IPS DF 4.7 (cell line): ENCODE measurements around the gene CT83.

Source experiments
- DNase-seq: peaks from one replicate; pipeline ENCODE4 v3.0.0-alpha.2; 2013; ENCODE audit warnings: low spot score; ENCODE audit errors: extremely low read depth

The CT83 gene, protein sequence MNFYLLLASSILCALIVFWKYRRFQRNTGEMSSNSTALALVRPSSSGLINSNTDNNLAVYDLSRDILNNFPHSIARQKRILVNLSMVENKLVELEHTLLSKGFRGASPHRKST

DNA sequence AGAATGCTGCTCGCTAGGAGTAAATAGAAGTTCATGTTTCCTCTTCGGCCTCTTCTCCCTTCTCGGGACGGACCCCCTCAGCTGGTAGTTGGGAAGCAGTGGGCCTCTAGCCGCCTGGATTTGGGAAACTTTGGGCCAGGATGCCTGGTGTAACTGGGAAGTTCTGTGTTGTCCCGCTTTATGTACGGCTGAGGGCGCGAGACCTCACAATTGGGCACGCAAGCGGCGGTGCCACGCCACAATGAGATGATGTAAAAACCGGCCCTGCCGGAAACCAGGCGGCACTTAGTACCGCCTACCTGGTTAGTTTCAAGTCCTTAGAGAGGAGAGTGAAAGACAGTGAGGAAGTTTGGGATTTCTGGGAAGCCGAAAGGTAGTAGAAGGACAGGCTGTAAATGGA is at the start of gene CT83:
Gene CT83, minus strand, starts transcription at position 155 of the 400 bp plus-strand sequence. Its CDS starts 120 bp downstream, at position 35.
- DNase-seq: no peak

DNA sequence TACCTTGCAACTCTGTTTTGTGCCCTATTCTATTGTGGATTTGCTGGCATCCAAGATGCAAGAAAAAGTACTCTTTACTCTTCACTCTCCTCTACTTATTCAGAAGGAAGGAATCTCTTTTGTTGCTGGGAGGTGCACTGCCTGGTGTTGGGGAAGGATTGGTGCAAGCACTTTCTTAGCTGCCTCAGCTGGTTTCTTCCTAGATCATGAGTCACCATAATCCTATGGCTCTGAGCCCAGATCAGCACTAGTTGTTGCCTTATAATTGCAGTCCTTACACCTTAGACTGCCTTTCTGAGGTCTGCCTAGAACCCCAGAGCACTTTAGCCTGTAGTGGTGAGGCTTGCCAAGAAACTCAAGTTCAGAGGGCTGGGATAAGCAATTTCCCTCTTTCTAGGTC is 37.0 kb upstream of the CT83 start:
- no peak for DNase-seq

DNA sequence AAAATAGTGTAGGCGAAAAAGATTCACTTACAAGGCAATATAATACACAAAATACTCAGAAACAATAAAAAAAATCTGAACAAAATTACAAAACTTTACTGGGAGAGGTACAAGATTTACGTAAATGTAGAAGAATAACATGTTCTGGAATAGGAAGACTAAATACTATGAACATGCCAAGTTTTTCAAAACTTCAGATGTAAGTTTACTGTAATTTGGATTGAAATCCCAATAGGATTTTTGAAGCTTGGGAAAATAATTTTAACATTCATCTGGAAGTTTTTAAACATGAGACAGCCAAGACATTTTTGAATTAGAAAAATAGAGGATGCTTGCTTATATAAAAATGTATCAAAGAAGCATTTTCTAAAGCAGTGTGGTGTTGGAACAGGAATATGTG is 30.5 kb upstream of the CT83 start:
- no peak for DNase-seq

DNA sequence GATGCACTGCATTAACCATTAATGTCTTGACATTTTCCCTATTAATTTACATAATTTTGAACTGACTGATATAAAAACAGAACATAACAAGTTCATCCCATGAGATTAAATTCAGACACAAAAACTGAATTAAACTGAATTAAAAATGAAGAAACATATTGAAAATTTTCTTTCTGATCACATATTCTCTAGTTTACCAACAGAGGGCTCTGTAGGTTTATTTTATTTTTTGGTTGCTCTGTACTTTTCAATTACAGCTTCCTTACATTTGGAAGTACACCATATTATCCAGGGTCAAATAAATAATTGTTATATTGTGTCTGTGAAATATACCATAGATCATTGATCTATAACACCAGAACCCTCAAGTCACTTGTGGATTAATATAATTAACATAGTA is 27.3 kb upstream of the CT83 start:
- no peak for DNase-seq

DNA sequence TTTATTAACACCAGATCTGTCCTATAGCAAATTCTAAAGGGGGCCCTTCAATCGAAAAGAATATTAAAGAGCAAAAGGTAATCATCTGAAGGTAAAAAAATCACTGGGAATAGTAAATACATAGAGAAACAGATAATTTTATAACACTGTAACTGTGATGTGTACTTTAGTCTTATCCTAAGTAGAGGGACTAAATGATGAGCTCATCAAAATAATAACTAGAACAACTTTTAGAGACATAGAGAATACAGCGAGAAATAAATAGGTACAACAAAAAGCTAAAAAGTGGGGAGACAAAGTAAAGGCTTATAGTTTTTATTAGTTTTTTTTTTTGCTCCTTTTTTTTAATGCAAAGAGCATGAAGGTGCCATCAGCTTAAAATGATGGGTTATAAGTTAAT is 17.3 kb upstream of the CT83 start:
- no peak for DNase-seq

DNA sequence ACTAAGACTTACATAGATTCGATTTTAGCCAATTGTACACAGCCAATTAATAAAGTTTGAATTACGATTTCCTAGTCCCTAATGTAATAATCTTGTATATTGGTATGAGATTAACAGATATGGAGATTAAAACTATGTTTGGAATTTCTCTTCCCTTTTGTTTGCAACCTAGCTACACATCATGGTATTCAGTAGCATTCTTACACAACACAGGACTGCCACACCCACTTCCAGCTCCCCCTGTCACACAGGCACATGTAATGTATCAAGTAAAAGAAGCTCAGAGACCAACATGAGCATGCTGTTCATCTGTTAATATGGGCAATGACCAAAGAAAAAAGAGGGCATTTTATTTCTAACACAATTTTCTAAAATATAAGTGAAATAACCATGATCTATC is 13.6 kb downstream of the CT83 start:
- no peak for DNase-seq

DNA sequence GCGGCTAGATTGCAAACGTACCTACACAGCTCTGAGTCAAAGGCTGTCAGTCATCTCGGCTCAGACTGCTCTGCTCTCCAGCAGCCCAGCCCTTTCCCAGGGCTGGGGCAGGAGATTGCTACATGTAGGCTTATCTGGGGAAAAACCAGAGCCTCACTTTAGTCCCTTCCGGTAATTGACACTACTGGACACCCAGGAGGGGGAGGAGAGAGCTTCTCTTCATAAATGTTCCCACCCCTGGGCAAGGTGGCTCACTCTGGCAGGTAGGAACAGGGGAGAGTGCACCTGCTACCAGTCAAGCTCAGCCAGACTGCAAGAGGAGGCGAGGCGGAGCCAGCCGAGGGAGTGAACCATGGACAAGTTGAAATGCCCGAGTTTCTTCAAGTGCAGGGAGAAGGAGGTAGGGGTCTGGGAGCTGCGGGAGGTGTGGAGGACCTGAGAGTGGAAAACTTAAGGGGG is 26.4 kb downstream of the CT83 start, which contains the start of gene SLC6A14:
Gene SLC6A14, plus strand, starts transcription at position 249 of the 459 bp plus-strand sequence. Its CDS starts 104 bp downstream, at position 353.
- DNase-seq: no peak

DNA sequence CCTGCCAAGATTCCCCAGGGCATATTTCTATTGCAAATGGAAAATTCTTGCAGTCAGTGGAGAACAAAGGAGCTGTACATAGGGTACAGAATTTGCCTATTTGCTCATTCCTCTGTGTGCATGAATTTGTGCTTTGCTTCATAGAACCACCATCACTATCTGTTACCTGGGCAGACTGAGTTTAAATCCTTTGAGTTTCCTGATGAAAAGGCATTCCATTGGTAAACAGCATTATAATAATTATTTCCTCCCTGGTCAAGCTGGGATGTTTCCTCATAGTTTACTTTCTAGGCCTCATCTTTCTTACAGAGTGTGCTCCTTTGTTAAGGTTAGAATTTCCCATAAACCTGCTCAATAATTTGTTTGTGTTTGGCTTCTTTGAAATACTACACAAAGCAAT is 27.2 kb downstream of the CT83 start:
- DNase-seq: no peak

DNA sequence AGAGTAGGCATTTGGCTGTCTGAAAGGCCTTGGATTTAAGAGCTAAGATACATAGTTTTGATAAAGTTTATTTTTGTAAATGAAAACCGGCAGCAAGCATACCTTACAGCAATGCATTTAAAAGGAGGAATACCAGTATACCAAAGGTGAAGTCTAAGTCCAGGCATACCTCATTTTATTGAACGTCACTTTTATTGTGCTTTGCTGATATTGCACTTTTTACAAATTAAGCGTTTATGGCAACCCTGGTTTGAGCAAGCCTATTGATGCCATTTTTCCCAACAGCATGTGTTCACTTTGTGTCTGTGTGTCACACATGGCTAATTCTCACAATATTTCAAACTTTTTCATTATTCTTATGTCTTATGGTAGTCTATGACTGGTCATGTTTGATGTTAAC is 34.8 kb downstream of the CT83 start:
- DNase-seq: no peak

DNA sequence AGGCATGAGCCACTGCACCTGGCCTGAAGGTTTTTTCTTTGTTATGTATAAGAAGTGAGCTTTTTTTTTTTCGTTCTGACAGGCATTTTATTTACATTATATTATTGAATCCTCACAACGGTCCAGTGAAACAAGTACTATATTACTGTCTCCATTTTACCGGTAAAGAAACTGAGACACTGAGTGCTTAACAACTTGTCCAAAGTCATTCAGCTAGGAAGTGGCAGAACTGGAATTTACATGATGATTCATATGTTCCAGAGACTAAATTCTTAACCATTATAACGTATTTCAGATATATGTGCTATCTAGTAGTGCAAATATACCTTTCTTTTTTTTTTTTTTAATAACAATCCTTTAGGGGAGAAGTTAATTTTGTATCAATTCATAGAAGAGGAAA is 44.8 kb downstream of the CT83 start:
- DNase-seq: no peak

DNA sequence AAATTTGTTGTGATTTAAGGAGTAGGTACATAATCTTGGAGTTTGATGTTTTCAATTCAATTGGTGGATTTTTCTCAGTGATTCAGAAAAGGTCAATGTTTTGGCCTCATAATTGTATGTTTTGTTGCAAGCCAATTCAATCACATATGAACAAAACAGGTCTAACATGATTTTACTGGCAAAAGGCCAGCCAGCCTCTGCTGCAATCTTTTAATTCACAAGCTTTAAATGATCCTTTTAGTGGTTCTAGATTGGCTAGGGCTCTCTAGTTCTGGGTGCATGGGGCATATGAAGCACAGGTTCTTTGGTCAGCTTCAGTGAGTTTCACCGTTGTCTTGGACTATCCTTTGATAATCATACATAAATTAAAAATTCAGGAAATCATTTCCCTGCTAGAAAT is 45.6 kb downstream of the CT83 start:
- no peak for DNase-seq

DNA sequence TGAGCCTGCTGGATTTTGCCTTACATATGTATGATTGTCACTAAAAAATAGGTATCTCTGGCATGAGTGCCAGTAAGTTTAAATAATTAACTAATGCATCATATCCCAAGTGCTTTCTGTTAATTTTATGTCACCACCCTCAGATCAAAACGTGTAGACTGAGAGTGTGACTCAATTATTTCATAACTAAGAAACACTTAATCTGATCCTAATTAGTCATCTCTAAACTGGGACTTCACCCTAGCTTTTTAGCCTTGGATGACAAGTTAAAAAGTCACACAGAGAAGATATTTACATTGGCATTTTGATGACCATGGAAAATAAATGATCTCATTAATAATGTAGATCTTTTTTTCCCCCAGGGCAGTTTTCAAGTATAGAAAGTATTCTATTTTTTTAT is 49.5 kb downstream of the CT83 start:
- no peak for DNase-seq
